Stimulated activated CD4-positive, alpha-beta T cell treated with anti-CD3 and anti-CD28 coated beads, Interleukin-4, amount 100 ng/mL, for 24 hours (primary cell): ENCODE results near the gene SLC22A9.

Experiments used
- DNase-seq: peaks from one replicate; pipeline ENCODE4 v3.0.0-alpha.2; 2020

The SLC22A9 gene

GRCh38 chr11:63445118-63445517, 75.5 kb downstream of the SLC22A9 start:
- no peak for DNase-seq

GRCh38 chr11:63445720-63446119, 76.1 kb downstream of the SLC22A9 start:
- DNase-seq = peak; percentile 29

GRCh38 chr11:63448646-63449045, 79.1 kb downstream of the SLC22A9 start:
- DNase-seq = no peak

- DNase-seq = no peak
These were observed 90.0 kb downstream of the SLC22A9 start for GRCh38 chr11:63459586-63459985.
